NCI-H2171 treated with DMSO at 0.1 percent for 48 hours (cell line): Measurements from ENCODE around the gene C10orf88.
"Not testable (repeated sequence)": the region's sequence is repeated elsewhere in the genome, so short reads cannot be mapped to it uniquely, and the experiment has no call there.

ENCODE experiments used
- DNase-seq: peaks from one replicate; lab custom pipeline; 2025; lab: John Stamatoyannopoulos, UW

The C10orf88 gene

DNA sequence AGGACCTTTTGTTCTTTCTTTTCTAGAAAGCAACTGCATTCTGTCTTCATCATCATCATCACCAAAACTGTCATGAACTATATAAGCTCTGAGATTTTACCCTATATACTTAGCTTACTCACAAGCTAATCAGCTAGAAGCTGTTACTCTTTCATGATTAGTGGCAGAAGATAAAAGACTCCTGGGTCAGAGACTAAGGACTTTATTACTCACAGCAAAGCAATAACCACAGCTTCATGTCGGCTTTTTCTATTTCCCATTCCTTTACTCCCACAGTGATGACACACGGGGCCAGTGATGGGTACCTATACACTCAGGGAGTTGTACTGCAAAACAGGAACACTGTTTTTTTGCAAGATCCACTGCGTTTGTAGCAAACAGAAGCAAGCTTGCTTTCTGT, 8.4 kb upstream of the C10orf88 start:
- DNase-seq, result no peak

DNA sequence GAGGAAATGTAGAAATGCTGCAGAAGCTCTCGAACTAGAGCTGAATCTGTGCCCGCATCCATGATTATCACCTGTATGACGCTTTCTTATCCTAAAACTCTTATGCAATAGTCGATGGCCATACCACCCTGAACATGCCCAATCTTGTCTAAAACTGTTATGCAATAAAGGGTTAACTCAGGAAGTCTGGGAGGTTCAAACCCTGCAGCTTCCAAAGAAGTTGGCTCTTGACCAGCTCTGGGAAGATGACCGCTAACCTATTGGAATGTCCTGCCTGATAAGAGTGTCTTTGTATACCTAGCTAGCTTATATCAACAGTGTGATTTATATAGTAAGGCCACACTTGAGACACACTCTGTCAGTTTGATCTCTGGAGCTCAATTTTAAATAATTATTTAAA, 3.4 kb upstream of the C10orf88 start:
- no peak for DNase-seq

DNA sequence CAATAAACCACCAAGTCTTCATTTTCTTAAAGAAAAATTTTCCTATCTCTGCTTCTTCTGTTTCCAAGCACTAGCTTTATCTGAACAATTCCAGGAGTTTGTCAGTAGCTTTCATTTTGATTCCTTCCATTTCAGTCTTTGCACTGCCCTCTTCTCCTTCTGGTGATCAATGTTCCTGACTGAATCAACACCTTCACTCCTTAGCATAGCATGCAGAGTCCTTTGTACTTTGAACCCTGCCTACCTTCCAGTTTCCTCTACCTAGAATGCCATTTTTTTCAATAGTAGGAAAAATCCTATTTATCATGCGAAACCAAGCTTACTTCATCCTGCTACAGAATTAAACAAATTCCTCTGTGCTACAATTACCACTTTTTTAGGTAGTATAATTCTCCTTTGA, 1.9 kb upstream of the C10orf88 start:
- DNase-seq, result no peak

DNA sequence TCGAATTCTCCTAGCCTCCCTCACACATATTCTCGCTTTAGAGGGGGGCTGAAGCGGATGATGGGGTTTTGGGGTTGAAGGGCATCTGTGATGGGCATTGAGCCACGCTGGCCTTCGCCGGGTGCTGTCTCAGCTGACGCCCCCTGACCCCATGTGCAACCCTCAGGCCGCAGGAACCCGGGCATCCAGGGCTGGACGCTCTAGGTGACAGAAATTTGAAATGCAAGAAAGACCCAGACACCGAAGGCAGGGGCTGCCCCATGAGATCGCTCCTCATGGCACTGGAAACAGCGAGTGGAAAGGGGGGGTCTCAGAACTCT, 664 bp upstream of the C10orf88 start:
- DNase-seq, result no peak

DNA sequence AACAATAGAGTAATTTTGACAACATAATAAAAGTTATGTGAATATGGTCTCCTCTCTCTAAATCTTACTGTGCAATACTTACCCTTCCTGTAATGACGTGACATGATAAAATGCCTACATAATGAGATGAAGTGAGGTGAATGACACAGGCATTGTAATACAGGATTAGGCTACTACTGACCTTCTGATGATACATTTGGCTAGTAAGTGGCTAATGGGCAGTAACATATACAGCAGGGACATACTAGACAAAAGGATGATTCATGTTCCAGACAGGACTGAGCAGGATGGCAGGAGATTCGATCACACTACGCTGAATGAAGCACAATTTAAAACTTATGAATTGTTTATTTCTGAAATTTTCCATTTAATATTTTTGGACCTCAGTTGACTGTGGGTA, 4.7 kb downstream of the C10orf88 start:
- DNase-seq, result no peak

DNA sequence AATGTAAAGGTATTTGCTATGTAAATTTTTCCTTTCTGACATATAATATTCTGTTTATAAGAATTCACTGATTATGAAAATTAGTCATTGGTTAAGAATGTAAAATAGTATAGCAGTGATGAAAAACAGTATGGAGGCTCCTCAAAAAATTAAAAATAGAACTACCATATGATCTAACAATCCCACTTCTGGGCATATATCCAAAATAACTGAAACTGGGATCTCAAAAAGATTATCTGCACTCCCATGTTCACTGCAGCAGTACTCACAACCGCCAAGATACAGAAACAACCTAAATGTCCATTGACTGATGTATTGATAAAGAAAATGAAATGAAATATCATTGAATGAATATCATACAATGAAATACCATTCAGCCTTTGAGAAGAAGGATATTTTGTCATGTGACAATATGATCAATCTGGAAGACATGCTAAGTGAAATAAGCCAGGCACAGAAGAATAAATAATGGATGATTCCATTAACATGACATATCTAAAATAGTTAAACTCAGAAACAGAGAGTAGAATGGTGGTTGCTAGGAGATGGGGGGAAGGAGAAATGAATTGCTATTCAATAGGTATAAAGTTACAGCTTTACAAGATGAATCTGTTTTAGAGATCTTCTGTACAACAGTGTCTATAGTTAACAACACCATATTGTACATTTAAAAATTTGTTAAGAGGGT, 14.0 kb downstream of the C10orf88 start:
- DNase-seq, result no peak

DNA sequence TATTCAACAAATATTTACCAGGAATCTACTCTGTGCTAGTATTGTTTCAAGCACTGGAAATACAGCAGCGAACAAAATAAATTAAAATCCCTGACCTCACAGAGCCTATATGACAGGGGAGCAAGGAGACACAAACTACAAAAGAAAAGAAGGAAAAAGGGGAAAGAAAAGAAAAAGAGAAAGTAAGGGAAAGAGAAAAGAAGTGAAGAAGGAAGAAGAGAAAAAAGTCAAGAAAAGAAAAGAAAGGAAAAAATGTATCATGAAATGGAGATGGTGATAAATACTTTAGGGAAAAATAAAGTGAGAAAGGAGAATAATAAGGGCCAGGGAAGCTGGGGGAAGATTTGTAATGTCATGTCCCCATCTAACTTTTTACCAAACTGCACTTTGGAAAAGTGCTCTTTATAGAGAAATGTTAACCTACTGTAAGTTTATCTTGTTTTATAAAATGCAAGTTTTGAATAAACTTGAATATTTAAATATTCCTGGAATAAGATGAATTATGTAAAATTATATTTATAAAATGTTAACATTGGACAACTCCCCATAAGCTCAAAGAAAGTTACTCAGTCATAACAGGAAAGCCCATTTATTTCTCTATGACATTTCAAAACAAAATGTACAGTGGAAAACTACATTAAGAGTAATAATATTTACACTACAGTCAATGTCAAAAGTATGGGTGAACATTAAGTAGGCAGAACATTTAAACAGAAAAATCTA, 14.7 kb downstream of the C10orf88 start:
- no peak for DNase-seq

DNA sequence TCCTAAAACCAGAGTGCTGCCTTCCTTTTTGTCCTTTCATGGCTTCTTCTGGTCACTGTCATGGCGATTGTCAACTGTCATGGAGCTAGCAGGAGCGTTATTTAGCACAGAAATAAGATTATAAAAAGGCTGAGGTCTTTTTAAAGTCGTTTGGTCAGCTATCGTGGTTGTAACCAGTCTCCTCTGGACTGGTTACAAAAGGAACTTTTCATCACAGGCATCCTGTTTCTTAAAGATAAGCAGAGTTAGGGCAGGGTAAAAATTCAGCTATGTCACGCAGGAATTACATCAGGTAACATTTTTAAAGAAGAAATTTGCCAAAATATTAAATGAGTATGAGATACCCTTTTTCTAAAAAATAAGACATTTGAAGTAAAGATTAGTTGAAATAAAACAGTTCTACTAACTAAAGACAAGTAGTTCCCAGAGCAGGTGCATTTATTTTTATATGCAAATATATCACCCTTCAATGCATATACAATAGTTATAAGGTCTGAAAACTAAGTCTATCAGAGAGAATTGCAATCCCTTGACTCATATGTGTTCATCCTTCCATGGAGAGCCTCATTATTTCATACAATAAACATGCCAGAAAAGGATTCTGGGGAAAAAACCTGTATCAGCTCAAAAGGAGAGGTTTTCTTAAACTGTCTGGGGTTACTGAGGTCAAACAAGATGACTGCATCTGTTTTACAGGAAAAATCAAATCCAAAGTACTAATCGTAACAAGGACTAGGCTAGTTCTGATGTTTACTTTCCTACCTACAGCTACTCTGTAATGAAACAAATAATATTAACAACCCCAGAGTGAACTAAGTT, 22.7 kb downstream of the C10orf88 start:
- no peak for DNase-seq

DNA sequence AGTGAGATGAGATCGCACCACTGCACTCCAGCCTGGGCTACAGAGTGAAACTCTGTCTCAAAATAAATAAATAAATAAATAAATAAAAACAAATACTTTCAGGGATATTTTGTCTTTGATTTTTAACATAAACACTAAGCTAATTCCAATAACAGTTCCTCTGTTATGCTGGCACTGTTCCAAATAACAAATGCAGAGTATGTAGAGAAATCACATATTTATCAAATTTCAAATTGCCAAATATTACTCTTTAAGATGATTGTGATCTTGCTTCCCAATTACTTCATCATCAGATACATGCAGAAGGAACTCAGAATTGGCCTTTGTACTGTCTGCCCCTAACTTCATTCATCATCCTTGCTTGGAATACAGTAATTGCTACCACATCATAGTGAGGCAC, 23.9 kb downstream of the C10orf88 start:
- no peak for DNase-seq

DNA sequence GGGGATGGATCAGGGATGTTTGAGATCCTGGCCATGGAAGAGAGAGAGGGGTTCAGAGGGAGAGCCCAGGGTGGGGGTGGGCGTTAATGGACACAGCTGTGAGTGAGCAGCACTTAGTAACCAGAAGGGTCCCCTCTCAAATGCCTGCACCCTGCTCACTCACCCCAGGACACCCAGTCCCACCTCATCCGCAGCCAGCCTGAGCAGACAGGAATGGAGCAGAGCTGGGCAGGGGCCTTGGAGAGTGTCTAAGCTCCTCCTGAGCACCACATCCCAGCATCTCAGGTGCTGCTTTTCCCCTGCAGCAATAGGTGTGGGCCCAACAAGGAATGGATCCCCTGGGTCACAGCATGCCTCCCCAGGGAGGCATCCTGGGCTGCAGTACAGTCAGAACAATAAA, 38.3 kb downstream of the C10orf88 start:
- DNase-seq, result no peak

DNA sequence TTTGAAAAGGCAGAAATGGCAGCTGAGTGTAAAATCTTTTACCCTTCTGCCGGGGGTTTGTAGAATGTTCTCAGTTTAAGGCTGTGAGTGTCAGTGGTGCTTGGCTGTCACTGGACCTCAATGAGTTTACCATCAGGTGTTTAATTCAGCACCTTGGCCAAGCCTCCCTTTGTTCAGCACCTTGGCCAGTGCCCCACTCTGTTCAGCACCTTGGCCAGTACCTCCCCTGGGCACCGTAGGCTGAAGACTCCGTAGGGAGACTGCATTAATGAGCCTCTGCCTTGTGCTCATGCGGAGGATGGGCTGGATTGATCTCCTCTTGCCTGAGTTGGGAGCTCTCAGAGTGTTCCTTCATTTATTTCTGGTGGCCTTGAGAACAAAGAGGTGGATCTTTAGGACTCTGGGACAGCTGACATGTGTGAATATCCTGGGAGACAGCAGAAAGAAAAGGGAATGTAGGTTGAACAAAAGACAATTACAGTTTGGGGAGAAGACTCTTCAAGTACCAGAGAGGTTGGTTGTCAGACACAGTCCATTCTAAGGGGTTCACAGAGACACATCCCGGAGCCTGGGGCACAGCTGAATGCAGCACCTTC, 42.0 kb downstream of the C10orf88 start:
- DNase-seq, result no peak

DNA sequence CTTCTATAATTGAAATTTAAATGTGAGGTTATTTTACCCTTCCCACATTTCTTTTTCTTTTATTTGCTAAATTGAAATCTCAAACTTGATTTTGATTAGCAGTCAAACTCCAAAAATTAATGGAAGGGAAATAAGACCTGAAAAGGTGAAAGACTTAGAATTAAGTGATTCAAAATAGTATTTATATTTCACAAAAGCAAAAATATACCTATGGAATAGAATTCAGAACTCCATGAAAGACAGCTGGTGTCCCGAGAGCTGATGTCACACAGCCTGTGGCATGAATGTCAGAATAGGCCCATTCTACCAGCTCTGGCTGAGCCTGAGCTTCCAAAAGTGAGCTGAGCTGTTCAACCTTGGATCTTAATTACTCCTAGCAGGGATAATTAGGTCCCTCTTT, 43.7 kb downstream of the C10orf88 start, which contains the start of gene FAM24A:
Gene FAM24A (plus strand): TSS at position 301 of the 400 bp plus-strand sequence. CDS start 1,025 bp downstream, outside the sequence.
- DNase-seq, result no peak

DNA sequence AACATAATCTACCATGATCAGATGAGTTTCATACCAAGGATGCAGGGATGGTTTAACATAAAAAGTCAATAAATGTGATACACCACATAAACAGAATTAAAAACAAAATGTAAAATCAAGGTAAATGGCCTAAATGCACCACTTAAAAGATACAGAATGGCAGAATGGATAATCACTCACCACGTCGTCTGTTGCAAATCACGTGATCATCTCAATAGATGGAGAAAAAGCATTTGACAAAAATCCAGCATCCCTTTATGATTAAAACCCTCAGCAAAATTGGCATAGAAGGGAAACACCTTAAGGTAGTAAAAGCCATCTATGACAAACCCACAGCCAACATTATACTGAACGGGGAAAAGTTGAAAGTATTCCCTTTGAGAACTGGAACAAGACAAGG, 50.2 kb downstream of the C10orf88 start:
- not testable (repeated sequence) for DNase-seq

DNA sequence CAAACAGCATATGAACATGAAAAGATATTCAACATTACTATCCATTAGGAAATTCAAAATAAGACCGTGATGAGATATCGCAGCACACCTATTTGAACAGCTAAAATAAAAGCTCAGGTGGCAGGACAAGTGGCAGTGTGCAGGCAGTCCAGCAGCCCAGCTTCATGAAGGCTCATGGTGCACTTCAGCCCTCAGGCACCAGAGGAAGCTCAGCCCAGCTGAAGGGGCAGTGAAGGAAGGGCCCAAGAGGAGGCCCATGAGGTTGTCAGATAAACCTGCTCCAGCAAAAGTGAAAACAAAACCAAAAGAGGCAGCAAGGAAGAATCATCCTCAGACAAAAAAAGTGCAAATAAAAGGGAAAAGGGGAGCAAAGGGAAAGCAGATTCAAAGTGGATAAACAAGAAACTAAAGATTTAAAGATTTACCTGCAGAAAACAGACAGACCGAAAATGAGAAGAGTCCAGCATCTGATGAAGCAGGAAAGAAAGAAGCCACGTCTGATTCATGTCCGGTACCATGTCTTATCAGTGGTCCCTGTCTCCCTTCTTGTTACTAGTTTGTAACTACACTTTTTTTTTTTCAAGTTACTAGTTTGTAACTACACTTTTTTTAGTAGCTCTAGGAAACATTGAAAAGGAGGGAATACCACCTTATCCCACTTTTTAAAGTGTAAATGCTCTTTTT, 59.6 kb downstream of the C10orf88 start:
- no peak for DNase-seq

DNA sequence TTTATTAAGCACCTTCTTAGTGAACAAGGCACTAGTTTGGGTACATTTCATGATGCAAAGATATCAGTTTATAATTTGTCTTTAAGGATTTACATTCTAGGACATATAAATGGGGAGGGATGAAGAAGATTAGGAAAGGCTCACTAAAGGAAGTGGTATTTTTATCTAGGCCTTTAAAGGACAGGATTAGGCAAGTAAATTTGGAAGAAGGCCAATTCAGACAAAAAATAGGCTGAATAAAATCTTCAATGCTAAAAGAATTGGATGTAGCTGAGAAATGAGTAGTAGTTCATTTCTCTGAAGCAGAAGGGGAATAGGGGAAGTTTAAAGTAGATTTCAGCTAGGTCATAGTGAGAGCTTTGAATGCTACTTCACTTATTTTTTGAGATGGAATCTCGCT, 69.9 kb downstream of the C10orf88 start:
- no peak for DNase-seq

DNA sequence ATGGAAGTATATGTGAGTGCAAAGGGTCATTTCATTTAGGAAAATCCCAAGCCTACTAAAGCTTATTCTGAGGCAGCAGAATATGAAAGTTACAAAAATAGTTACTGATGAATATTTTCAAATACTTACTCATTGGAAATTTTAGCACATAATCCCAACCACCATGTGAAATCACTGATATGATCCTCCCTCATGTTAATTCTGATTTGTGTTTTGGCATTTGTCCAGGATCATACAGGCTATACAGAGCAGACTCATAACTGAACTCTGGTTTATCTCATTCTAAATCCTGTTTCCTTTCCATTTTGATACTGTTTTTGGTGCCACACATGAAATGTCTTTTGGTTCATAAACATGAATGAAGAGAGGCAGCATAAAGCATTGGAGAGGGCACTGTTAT, 71.3 kb downstream of the C10orf88 start:
- no peak for DNase-seq
